PC-9 (cell line): ENCODE measurements around the gene SIAH3.

Source experiments
- EZH2 ChIP-seq: fragments of 200-600 bp; sonication (generic); IDR thresholded peaks from 2 replicates; pipeline ENCODE4 v1.8.0; 2017; ENCODE audit warnings: antibody characterized with exemption, low read depth
- TF ChIP-seq, protein P1 (sequence below): fragments of 200-600 bp; sonication (generic); conservative IDR thresholded peaks from 2 replicates; pipeline ENCODE4 v1.6.1; 2017; ENCODE audit warnings: mixed run types, antibody characterized with exemption, mild to moderate bottlenecking, moderate library complexity

GRCh38 chr13:45807520-45808099 lies 43.9 kb downstream of the SIAH3 start:
- TF ChIP-seq, protein P1, sequence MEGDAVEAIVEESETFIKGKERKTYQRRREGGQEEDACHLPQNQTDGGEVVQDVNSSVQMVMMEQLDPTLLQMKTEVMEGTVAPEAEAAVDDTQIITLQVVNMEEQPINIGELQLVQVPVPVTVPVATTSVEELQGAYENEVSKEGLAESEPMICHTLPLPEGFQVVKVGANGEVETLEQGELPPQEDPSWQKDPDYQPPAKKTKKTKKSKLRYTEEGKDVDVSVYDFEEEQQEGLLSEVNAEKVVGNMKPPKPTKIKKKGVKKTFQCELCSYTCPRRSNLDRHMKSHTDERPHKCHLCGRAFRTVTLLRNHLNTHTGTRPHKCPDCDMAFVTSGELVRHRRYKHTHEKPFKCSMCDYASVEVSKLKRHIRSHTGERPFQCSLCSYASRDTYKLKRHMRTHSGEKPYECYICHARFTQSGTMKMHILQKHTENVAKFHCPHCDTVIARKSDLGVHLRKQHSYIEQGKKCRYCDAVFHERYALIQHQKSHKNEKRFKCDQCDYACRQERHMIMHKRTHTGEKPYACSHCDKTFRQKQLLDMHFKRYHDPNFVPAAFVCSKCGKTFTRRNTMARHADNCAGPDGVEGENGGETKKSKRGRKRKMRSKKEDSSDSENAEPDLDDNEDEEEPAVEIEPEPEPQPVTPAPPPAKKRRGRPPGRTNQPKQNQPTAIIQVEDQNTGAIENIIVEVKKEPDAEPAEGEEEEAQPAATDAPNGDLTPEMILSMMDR = peak; percentile 74
- no peak for TF ChIP-seq EZH2
